Measurements from ENCODE around the gene TIAM2. TPM values are rescaled to one million over a fixed set of nuclear protein-coding genes. Genes with fewer than 3 reads are reported as not detected.

Gene TIAM2
- total RNA-seq, 6 donors from 2014 or later, result 5.6 to 25.1 (median 7.7) TPM

GRCh38 chr6:155187994-155188706 lies 193.0 kb downstream of the TIAM2 start:
- Histone ChIP-seq H3K36me3 (no peaks in the 10 kb centered on the region), H3K4me3 (no peak overlapping the region), H3K27me3 (no peaks in the 10 kb centered on the region), H3K9me3 (no peaks in the 10 kb centered on the region), H3K27ac (no peak overlapping the region), H3K4me1 (peaks cover 0 to 9% (median 4%) of the 10 kb centered on the region in 4 donors)
- 92% methylated on average over 13 of the region's 13 CpGs for WGBS, 2 donors
- no peak for TF ChIP-seq EP300 (IDR thresholded peaks at IDR 0.05)
- TF ChIP-seq POLR2A (IDR thresholded peaks at IDR 0.05), result no peak
- TF ChIP-seq CTCF (IDR thresholded peaks at IDR 0.05), result no peak
- TF ChIP-seq POLR2AphosphoS5 (IDR thresholded peaks at IDR 0.05), result no peak
- DNase-seq (no peak), ATAC-seq (ENCODE audit: low FRiP score in 2 of 2) (no peak)

- TF ChIP-seq POLR2AphosphoS5 (IDR thresholded peaks at IDR 0.05), result no peak
- TF ChIP-seq EP300 (IDR thresholded peaks at IDR 0.05), result no peak
- TF ChIP-seq POLR2A (IDR thresholded peaks at IDR 0.05), result no peak
- no peak for TF ChIP-seq CTCF (IDR thresholded peaks at IDR 0.05)
- Histone ChIP-seq H3K9me3 (no peaks in the 10 kb centered on the region), H3K36me3 (no peaks in the 10 kb centered on the region), H3K27me3 (no peaks in the 10 kb centered on the region), H3K4me3 (no peak overlapping the region), H3K27ac (no peak overlapping the region), H3K4me1 (peaks cover 0 to 9% (median 4%) of the 10 kb centered on the region in 4 donors)
- DNase-seq, result no peak
- 47 to 55% methylated on average over 9 of the region's 9 CpGs for WGBS, 2 donors
- peak in 1 of 2 donors; percentile 50 for ATAC-seq (ENCODE audit: low FRiP score in 2 of 2)
These were observed 193.8 kb downstream of the TIAM2 start for GRCh38 chr6:155188707-155189496.

- no peak for TF ChIP-seq EP300 (IDR thresholded peaks at IDR 0.05)
- no peak for TF ChIP-seq CTCF (IDR thresholded peaks at IDR 0.05)
- TF ChIP-seq POLR2A (IDR thresholded peaks at IDR 0.05), result no peak
- no peak for TF ChIP-seq POLR2AphosphoS5 (IDR thresholded peaks at IDR 0.05)
- Histone ChIP-seq H3K27ac (no peak overlapping the region), H3K27me3 (no peaks in the 10 kb centered on the region), H3K36me3 (no peaks in the 10 kb centered on the region), H3K4me1 (peaks cover 0 to 9% (median 4%) of the 10 kb centered on the region in 4 donors), H3K9me3 (no peaks in the 10 kb centered on the region), H3K4me3 (no peak overlapping the region)
- DNase-seq, result no peak
- WGBS, 2 donors, result 52 to 56% methylated on average over 4 of the region's 4 CpGs
- no peak for ATAC-seq (ENCODE audit: low FRiP score in 2 of 2)
These were observed 195.6 kb downstream of the TIAM2 start for GRCh38 chr6:155190677-155191076.

- TF ChIP-seq EP300 (IDR thresholded peaks at IDR 0.05) (no peak), POLR2AphosphoS5 (IDR thresholded peaks at IDR 0.05) (no peak), CTCF (IDR thresholded peaks at IDR 0.05) (no peak), POLR2A (IDR thresholded peaks at IDR 0.05) (no peak)
- peaks cover 0 to 9% (median 2%) of the 10 kb centered on the region in 4 donors for H3K4me1 ChIP-seq
These were observed 198.4 kb downstream of the TIAM2 start for GRCh38 chr6:155193526-155193925.

More at GRCh38 chr6:155193526-155193925, 198.4 kb downstream of the TIAM2 start:
- WGBS, 2 donors, result 79 to 90% methylated on average over 5 of the region's 5 CpGs
- Histone ChIP-seq H3K36me3 (no peaks in the 10 kb centered on the region), H3K27me3 (no peaks in the 10 kb centered on the region), H3K27ac (no peak overlapping the region), H3K4me3 (no peak overlapping the region), H3K9me3 (no peaks in the 10 kb centered on the region)
- ATAC-seq (ENCODE audit: low FRiP score in 2 of 2) (no peak), DNase-seq (no peak)

Data from upper lobe of left lung (tissue), 6 donors.